IMR-90 (cell line): ENCODE data around the gene MTF2. TPM values are rescaled to one million over a fixed set of nuclear protein-coding genes. Genes with fewer than 3 reads are reported as not detected.

ENCODE experiments used
- ATAC-seq: fragments of 200-7000 bp; cut with Tn5 transposase; 2 replicates; pipeline ENCODE4 v1.9.1; 2020; ENCODE audit warnings: low read depth, mild to moderate bottlenecking, moderate library complexity
- BruUV-seq: library from RNA; stranded (reverse); fragments of 400-500 nt; replicated peaks from 2 replicates; lab custom pipeline; 2021; lab: Mats Ljungman, UMichigan
- CTCF ChIA-PET: fragments of 300-600 bp; formaldehyde crosslinking; extraction: SDS; loops from one replicate; lab custom pipeline; 2021; ENCODE audit warnings: antibody characterized with exemption; lab: Yijun Ruan, JAX
- POLR2A ChIA-PET: fragments of 300-600 bp; sonication (Branson Sonifier 250); formaldehyde crosslinking; loops from one replicate; lab custom pipeline; 2022; ENCODE audit warnings: antibody characterized with exemption; ENCODE audit not compliant: unreplicated experiment; lab: Charles Lee
- DNase-seq: peaks from one replicate; pipeline ENCODE4 v3.0.0; 2013
- H2AFZ ChIP-seq: replicated peaks from 2 replicates; pipeline ENCODE3; 2013; ENCODE audit warnings: low read length, mild to moderate bottlenecking; ENCODE audit not compliant: poor library complexity
- H2AK5ac ChIP-seq: 2 replicates; pipeline ENCODE4 v1.6.1; 2013; ENCODE audit warnings: low read depth, low read length, inconsistent platforms
- H2AK9ac ChIP-seq: replicated peaks from 2 replicates; pipeline ENCODE3; 2013; ENCODE audit warnings: mild to moderate bottlenecking, low read depth, low read length, moderate library complexity; ENCODE audit not compliant: poor library complexity
- H2BK120ac ChIP-seq: 2 replicates; pipeline ENCODE4 v1.6.1; 2013; ENCODE audit warnings: low read depth, low read length, inconsistent platforms
- H2BK15ac ChIP-seq: 3 replicates; pipeline ENCODE4 v1.6.1; 2013; ENCODE audit warnings: low read depth, low read length, inconsistent platforms
- H2BK20ac ChIP-seq: 2 replicates; pipeline ENCODE4 v1.6.1; 2013; ENCODE audit warnings: low read depth, mild to moderate bottlenecking, inconsistent platforms, low read length, moderate library complexity
- H2BK5ac ChIP-seq: 2 replicates; pipeline ENCODE4 v1.6.1; 2013; ENCODE audit warnings: mild to moderate bottlenecking, low read depth, low read length, inconsistent platforms; ENCODE audit not compliant: poor library complexity, severe bottlenecking
- H3K14ac ChIP-seq: replicated peaks from 2 replicates; pipeline ENCODE4 v1.6.1; 2013; ENCODE audit warnings: low read depth, low read length, inconsistent platforms
- H3K18ac ChIP-seq: 2 replicates; pipeline ENCODE4 v1.6.1; 2013; ENCODE audit warnings: low read depth, low read length, control low read depth
- H3K23ac ChIP-seq: 2 replicates; pipeline ENCODE4 v1.6.1; 2013; ENCODE audit warnings: low read depth, low read length, inconsistent platforms
- H3K27ac ChIP-seq: 2 replicates; pipeline ENCODE4 v1.5.1; 2013; ENCODE audit warnings: mild to moderate bottlenecking, control low read depth, low read length; ENCODE audit not compliant: insufficient read depth
- H3K27me3 ChIP-seq: 2 replicates; pipeline ENCODE4 v1.6.1; 2013; ENCODE audit warnings: low read length; ENCODE audit not compliant: control insufficient read depth, insufficient read depth
- H3K36me3 ChIP-seq: 2 replicates; pipeline ENCODE4 v1.6.1; 2013; ENCODE audit warnings: low read length, mixed read lengths; ENCODE audit not compliant: control insufficient read depth, insufficient read depth
- H3K4ac ChIP-seq: 2 replicates; pipeline ENCODE4 v1.6.1; 2013; ENCODE audit warnings: low read depth, low read length, inconsistent platforms
- H3K4me1 ChIP-seq: 2 replicates; pipeline ENCODE4 v1.6.1; 2013; ENCODE audit warnings: low read length, mixed read lengths; ENCODE audit not compliant: control insufficient read depth, insufficient read depth
- H3K4me2 ChIP-seq: 2 replicates; pipeline ENCODE4 v1.6.1; 2013; ENCODE audit warnings: low read depth, mild to moderate bottlenecking, control low read depth, low read length, moderate library complexity
- H3K4me3 ChIP-seq: 2 replicates; pipeline ENCODE4 v1.5.1; 2013; ENCODE audit warnings: low read depth, mild to moderate bottlenecking, control low read depth, low read length, moderate library complexity; ENCODE audit not compliant: insufficient read depth
- H3K56ac ChIP-seq: 2 replicates; pipeline ENCODE4 v1.6.1; 2013; ENCODE audit warnings: low read length, inconsistent platforms; ENCODE audit not compliant: insufficient read depth; ENCODE audit errors: extremely low read depth
- H3K79me1 ChIP-seq, 2 experiments: 2 replicates each; pipeline ENCODE4 v1.6.1; 2013; ENCODE audit warnings: low read length in 2 of 2, inconsistent platforms in 1 of 2, low read depth in 1 of 2
- H3K9ac ChIP-seq: 2 replicates; pipeline ENCODE4 v1.6.1; 2013; ENCODE audit warnings: low read depth, low read length, control low read depth
- H3K9me1 ChIP-seq: 2 replicates; pipeline ENCODE4 v1.6.1; 2013; ENCODE audit warnings: low read length, inconsistent platforms; ENCODE audit not compliant: insufficient read depth
- H3K9me3 ChIP-seq: 2 replicates; pipeline ENCODE4 v1.6.1; 2013; ENCODE audit warnings: low read length; ENCODE audit not compliant: control insufficient read depth, insufficient read depth
- H4K20me1 ChIP-seq: 2 replicates; pipeline ENCODE4 v1.6.1; 2013; ENCODE audit warnings: low read length, inconsistent platforms; ENCODE audit not compliant: insufficient read depth
- H4K5ac ChIP-seq: 2 replicates; pipeline ENCODE4 v1.6.1; 2013; ENCODE audit warnings: mild to moderate bottlenecking, low read depth, low read length, control low read depth
- H4K8ac ChIP-seq, 2 experiments: 2 replicates each; pipeline ENCODE4 v1.6.1; 2013; ENCODE audit warnings: low read depth in 2 of 2, low read length in 2 of 2, control low read depth in 1 of 2, inconsistent platforms in 1 of 2
- H4K91ac ChIP-seq: 2 replicates; pipeline ENCODE4 v1.6.1; 2013; ENCODE audit warnings: low read depth, low read length, inconsistent platforms; ENCODE audit not compliant: insufficient read depth
- BHLHE40 ChIP-seq: fragments of 150-350 bp; IDR thresholded peaks from 2 replicates; pipeline ENCODE4 v1.6.1; 2016; ENCODE audit warnings: mild to moderate bottlenecking, low read depth, low read length
- MAZ ChIP-seq: IDR thresholded peaks from 2 replicates; pipeline ENCODE4 v1.6.1; 2012; ENCODE audit warnings: low read depth, mild to moderate bottlenecking, low read length, improper control_type of control experiment, moderate library complexity, borderline replicate concordance
- RAD21 ChIP-seq: IDR thresholded peaks from 2 replicates; pipeline ENCODE4 v1.6.1; 2012; ENCODE audit warnings: low read length, improper control_type of control experiment
- WGBS, 2 experiments: methylation state at CpG; one replicate each; pipeline versions ENCODE4 v1.1.5 to v1.1.7; 2013; ENCODE audit warnings: missing lambda C conversion rate in 2 of 2; ENCODE audit not compliant: insufficient read length in 1 of 2; ENCODE audit errors: extremely low coverage in 2 of 2; 5-methylcytosine and 5-hydroxymethylcytosine counted together
- dilution Hi-C: fragments of 300-500 bp; cut with HindIII; formaldehyde crosslinking; loops from one replicate; pipeline ENCODE4 v1.14.3; 2018; ENCODE audit warnings: low sequenced_read_pairs; ENCODE audit not compliant: unreplicated experiment
- in situ Hi-C: fragments of 300-500 bp; cut with MboI; formaldehyde crosslinking; loops from 3 replicates; pipeline ENCODE4 v1.14.3; 2019; ENCODE audit warnings: low sequenced_read_pairs, inconsistent platforms, mixed read lengths
- intact Hi-C: fragments of 100-400 bp; cut with micrococcal nuclease; formaldehyde crosslinking; loops from 2 replicates; pipeline ENCODE4 v1.10.0; 2022
- polyA plus RNA-seq, 3 experiments: library from polyadenylated mRNA; depleted of rRNA; stranded (reverse); fragments of >200 nt; gene quantifications; 2 replicates each; pipeline ENCODE4 v1.2.3, GENCODE V29; 2012; ENCODE audit warnings: low replicate concordance in 1 of 3
- total RNA-seq: library from RNA; depleted of rRNA; stranded (reverse); fragments of >200 nt; gene quantifications from 2 replicates; pipeline ENCODE4 v1.2.3, GENCODE V29; 2012

Gene MTF2
- total and polyA plus RNA-seq, 2 of the 4 experiments (the other 2 are of a cell fraction), result 10.6 to 39.8 TPM

DNA sequence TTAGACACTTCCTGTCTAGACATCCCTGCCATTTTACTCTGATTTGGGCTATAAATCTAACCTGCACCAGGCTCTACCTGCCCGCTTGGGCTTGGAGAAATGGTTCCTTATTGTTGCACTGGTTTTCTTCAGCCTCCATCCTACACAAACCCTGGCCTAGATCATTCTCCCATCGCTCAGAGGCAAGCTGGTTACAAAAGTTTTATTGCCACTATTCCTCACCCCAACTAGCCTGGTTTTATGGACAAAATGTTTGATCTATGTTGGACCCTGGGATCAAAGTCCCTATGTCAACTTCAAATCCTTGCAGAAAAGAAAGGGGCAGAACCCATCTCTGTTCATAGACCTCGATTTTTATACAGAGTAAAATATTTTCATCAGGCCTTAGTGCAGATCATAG, 31.5 kb upstream of the MTF2 start:
- H3K79me1 ChIP-seq, result no peaks in the 10 kb centered on the region
- no peak overlapping the region for H4K91ac ChIP-seq
- WGBS, 2 experiments, result no CpG with 5 or more reads among the region's 3 CpGs
- no peak overlapping the region for H3K27ac ChIP-seq
- CTCF ChIA-PET, result no interaction called here
- DNase-seq (no peak), ATAC-seq (no peak)
- H2BK15ac ChIP-seq, result no peak overlapping the region
- no peaks in the 10 kb centered on the region for H3K36me3 ChIP-seq
- peaks cover 6% of the 10 kb centered on the region for H3K27me3 ChIP-seq
- no peaks in the 10 kb centered on the region for H3K9me3 ChIP-seq
- no peak overlapping the region for H3K14ac ChIP-seq
- H3K18ac ChIP-seq, result no peak overlapping the region
- in situ Hi-C loops, result no loop called here
- no peak overlapping the region for H3K4me2 ChIP-seq
- H3K56ac ChIP-seq, result no peak overlapping the region
- no peak overlapping the region for H3K9ac ChIP-seq
- dilution Hi-C loops, result no loop called here
- H2AK5ac ChIP-seq, result no peak overlapping the region
- H4K20me1 ChIP-seq, result no peaks in the 10 kb centered on the region
- TF ChIP-seq MAZ (no peak), BHLHE40 (no peak), RAD21 (no peak)
- POLR2A ChIA-PET, result no interaction called here
- no peak overlapping the region for H3K4ac ChIP-seq
- no peak overlapping the region for H4K5ac ChIP-seq
- H3K23ac ChIP-seq, result no peak overlapping the region
- H4K8ac ChIP-seq, result no peak overlapping the region
- H2BK5ac ChIP-seq, result no peak overlapping the region
- H3K9me1 ChIP-seq, result no peaks in the 10 kb centered on the region
- no peak overlapping the region for H2BK120ac ChIP-seq
- no peak overlapping the region for H2AK9ac ChIP-seq
- no peak overlapping the region for H2AFZ ChIP-seq
- no TSS peak for BruUV-seq
- no peak overlapping the region for H3K4me3 ChIP-seq
- no peaks in the 10 kb centered on the region for H3K4me1 ChIP-seq
- intact Hi-C loops, result no loop called here
- H2BK20ac ChIP-seq, result no peak overlapping the region
